Adrenal gland (tissue), 5 donors: ENCODE measurements around the gene GLCCI1.

Experiments used
- POLR2A ChIP-seq, 2 donors: fragments of 450-650 bp; IDR thresholded peaks; one replicate each; pipeline ENCODE4 v1.6.1; 2017; ENCODE audit warnings: antibody characterized with exemption in 2 of 2, mild to moderate bottlenecking in 2 of 2, moderate library complexity in 1 of 2
- TF ChIP-seq, protein P1 (sequence below), 6 experiments: fragments of 450-650 bp in 4 of 6; fragments of 200-600 bp in 2 of 6; sonication (generic) in 1 of 6; IDR thresholded peaks; 1 replicate in 5 of 6; 2 replicates in 1 of 6; pipeline versions ENCODE4 v1.5.1 to v1.8.0; 2016 to 2021; ENCODE audit warnings: antibody characterized with exemption in 6 of 6, mild to moderate bottlenecking in 2 of 6, moderate library complexity in 1 of 6
- donor health status: DM: no; HTN: no; CAD: no.

- TF ChIP-seq, protein P1, sequence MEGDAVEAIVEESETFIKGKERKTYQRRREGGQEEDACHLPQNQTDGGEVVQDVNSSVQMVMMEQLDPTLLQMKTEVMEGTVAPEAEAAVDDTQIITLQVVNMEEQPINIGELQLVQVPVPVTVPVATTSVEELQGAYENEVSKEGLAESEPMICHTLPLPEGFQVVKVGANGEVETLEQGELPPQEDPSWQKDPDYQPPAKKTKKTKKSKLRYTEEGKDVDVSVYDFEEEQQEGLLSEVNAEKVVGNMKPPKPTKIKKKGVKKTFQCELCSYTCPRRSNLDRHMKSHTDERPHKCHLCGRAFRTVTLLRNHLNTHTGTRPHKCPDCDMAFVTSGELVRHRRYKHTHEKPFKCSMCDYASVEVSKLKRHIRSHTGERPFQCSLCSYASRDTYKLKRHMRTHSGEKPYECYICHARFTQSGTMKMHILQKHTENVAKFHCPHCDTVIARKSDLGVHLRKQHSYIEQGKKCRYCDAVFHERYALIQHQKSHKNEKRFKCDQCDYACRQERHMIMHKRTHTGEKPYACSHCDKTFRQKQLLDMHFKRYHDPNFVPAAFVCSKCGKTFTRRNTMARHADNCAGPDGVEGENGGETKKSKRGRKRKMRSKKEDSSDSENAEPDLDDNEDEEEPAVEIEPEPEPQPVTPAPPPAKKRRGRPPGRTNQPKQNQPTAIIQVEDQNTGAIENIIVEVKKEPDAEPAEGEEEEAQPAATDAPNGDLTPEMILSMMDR (IDR thresholded peaks at IDR 0.05): no peak
- TF ChIP-seq POLR2A (IDR thresholded peaks at IDR 0.05): no peak
These were observed 114.2 kb downstream of the GLCCI1 start for GRCh38 chr7:8082762-8083161.
